H1 (cell line): ENCODE measurements around the gene PLCL1. TPM values are rescaled to one million over a fixed set of nuclear protein-coding genes. Genes with fewer than 3 reads are reported as not detected.

Experiments used
- CTCF ChIA-PET: fragments of 300-600 bp; sonication (Branson Sonifier 250); formaldehyde crosslinking; loops from one replicate; lab custom pipeline; 2021; ENCODE audit not compliant: partially characterized antibody; lab: Charles Lee
- POLR2A ChIA-PET: fragments of 300-600 bp; sonication (Branson Sonifier 250); formaldehyde crosslinking; loops from one replicate; lab custom pipeline; 2021; ENCODE audit warnings: inconsistent platforms; ENCODE audit not compliant: partially characterized antibody; lab: Charles Lee
- DNase-seq, 2 experiments: peaks; one replicate each; pipeline versions ENCODE4 v3.0.0 to v3.0.0-alpha.2; 2010 to 2022; ENCODE audit warnings: low spot score in 2 of 2, low read depth in 1 of 2, mixed read lengths in 1 of 2
- FAIRE-seq: peaks from 2 replicates; lab custom pipeline; 2011; peaks lifted over from hg19 to GRCh38; lab: Jason Lieb, UNC
- H2AFZ ChIP-seq: 2 replicates; pipeline ENCODE4 v1.8.1; 2012; ENCODE audit warnings: low read length, inconsistent platforms
- H2AK5ac ChIP-seq: 2 replicates; pipeline ENCODE4 v1.6.1; 2013; ENCODE audit warnings: low read depth, low read length
- H2BK120ac ChIP-seq: replicated peaks from 2 replicates; pipeline ENCODE3; 2013; ENCODE audit warnings: low read depth, low read length, inconsistent platforms
- H2BK12ac ChIP-seq: 2 replicates; pipeline ENCODE4 v1.6.1; 2013; ENCODE audit warnings: low read depth, low read length
- H2BK15ac ChIP-seq: 2 replicates; pipeline ENCODE4 v1.6.1; 2013; ENCODE audit warnings: low read length
- H2BK20ac ChIP-seq: 2 replicates; pipeline ENCODE4 v1.6.1; 2013; ENCODE audit warnings: low read length
- H2BK5ac ChIP-seq: 2 replicates; pipeline ENCODE4 v1.6.1; 2013; ENCODE audit warnings: low read depth, low read length
- H3K14ac ChIP-seq: 2 replicates; pipeline ENCODE4 v1.6.1; 2013; ENCODE audit warnings: inconsistent platforms; ENCODE audit not compliant: insufficient read length
- H3K18ac ChIP-seq: 2 replicates; pipeline ENCODE4 v1.6.1; 2013; ENCODE audit warnings: low read length; ENCODE audit errors: extremely low read depth
- H3K23ac ChIP-seq: 2 replicates; pipeline ENCODE4 v1.6.1; 2013; ENCODE audit warnings: inconsistent platforms; ENCODE audit not compliant: insufficient read length
- H3K23me2 ChIP-seq: 2 replicates; pipeline ENCODE4 v1.6.1; 2013; ENCODE audit warnings: low read depth, low read length
- H3K27ac ChIP-seq: 2 replicates; pipeline ENCODE4 v1.6.1; 2011; ENCODE audit warnings: low read depth, low read length, inconsistent platforms
- H3K27me3 ChIP-seq, 4 experiments: replicated peaks in 1 of 4; 1 replicate in 1 of 4; 2 replicates in 3 of 4; pipeline versions ENCODE4 v1.6.1 to v1.8.1; 2011 to 2013; ENCODE audit warnings: low read length in 3 of 4, mild to moderate bottlenecking in 3 of 4, inconsistent platforms in 2 of 4, mixed read lengths in 2 of 4, moderate library complexity in 1 of 4; ENCODE audit not compliant: control insufficient read depth in 3 of 4, insufficient read depth in 3 of 4; ENCODE audit errors: extremely low read depth in 1 of 4
- H3K36me3 ChIP-seq, 4 experiments: 2 replicates each; pipeline versions ENCODE4 v1.6.1 to v1.8.1; 2011 to 2013; ENCODE audit warnings: mild to moderate bottlenecking in 4 of 4, low read length in 3 of 4, moderate library complexity in 2 of 4, control low read depth in 1 of 4, inconsistent platforms in 1 of 4; ENCODE audit not compliant: insufficient read depth in 4 of 4, control insufficient read depth in 2 of 4
- H3K4ac ChIP-seq: replicated peaks from 2 replicates; pipeline ENCODE3; 2013; ENCODE audit warnings: low read length, low read depth, mixed read lengths, inconsistent platforms; ENCODE audit not compliant: insufficient read length
- H3K4me1 ChIP-seq, 4 experiments: replicated peaks in 1 of 4; 1 replicate in 1 of 4; 2 replicates in 3 of 4; pipeline versions ENCODE4 v1.6.1 to v1.8.1; 2011 to 2013; ENCODE audit warnings: low read length in 3 of 4, inconsistent platforms in 2 of 4, mixed read lengths in 1 of 4; ENCODE audit not compliant: insufficient read depth in 4 of 4, control insufficient read depth in 3 of 4
- H3K4me2 ChIP-seq, 2 experiments: 2 replicates each; pipeline versions ENCODE4 v1.6.1 to v1.8.1; 2011 to 2013; ENCODE audit warnings: low read depth in 2 of 2, low read length in 2 of 2, control low read depth in 1 of 2, inconsistent platforms in 1 of 2, mild to moderate bottlenecking in 1 of 2; ENCODE audit not compliant: insufficient read depth in 1 of 2
- H3K4me3 ChIP-seq, 4 experiments: fragments of 200-600, 300-600 bp in 1 of 4; sonication (generic), shearing (Covaris generic), sonication (Bioruptor Twin) in 1 of 4; 2 replicates each; pipeline versions ENCODE4 v1.5.1 to v1.8.1; 2011 to 2016; ENCODE audit warnings: low read length in 4 of 4, low read depth in 3 of 4, control low read depth in 2 of 4, inconsistent platforms in 2 of 4, mild to moderate bottlenecking in 2 of 4, mixed read lengths in 1 of 4, moderate library complexity in 1 of 4; ENCODE audit not compliant: insufficient read depth in 2 of 4; ENCODE audit errors: extremely low read depth in 1 of 4
- H3K56ac ChIP-seq: replicated peaks from 2 replicates; pipeline ENCODE3; 2013; ENCODE audit warnings: low read depth, mild to moderate bottlenecking, mixed read lengths, low read length, inconsistent platforms; ENCODE audit not compliant: insufficient read length
- H3K79me1 ChIP-seq: 2 replicates; pipeline ENCODE4 v1.6.1; 2013; ENCODE audit warnings: low read depth, low read length, control low read depth
- H3K79me2 ChIP-seq, 2 experiments: 2 replicates each; pipeline versions ENCODE4 v1.6.1 to v1.8.1; 2012 to 2013; ENCODE audit warnings: low read length in 2 of 2, mild to moderate bottlenecking in 2 of 2, inconsistent platforms in 1 of 2; ENCODE audit not compliant: insufficient read depth in 2 of 2, control insufficient read depth in 1 of 2
- H3K9ac ChIP-seq, 4 experiments: replicated peaks in 1 of 4; 1 replicate in 1 of 4; 2 replicates in 3 of 4; pipeline versions ENCODE4 v1.6.1 to v1.8.1; 2011 to 2013; ENCODE audit warnings: low read depth in 3 of 4, low read length in 3 of 4, control low read depth in 2 of 4, mild to moderate bottlenecking in 2 of 4, moderate library complexity in 2 of 4, inconsistent platforms in 1 of 4; ENCODE audit errors: extremely low read depth in 1 of 4
- H3K9me3 ChIP-seq, 2 experiments: 2 replicates each; pipeline versions ENCODE4 v1.6.1 to v1.8.1; 2012 to 2013; ENCODE audit warnings: mild to moderate bottlenecking in 2 of 2, moderate library complexity in 2 of 2, control low read depth in 1 of 2, inconsistent platforms in 1 of 2, low read depth in 1 of 2, low read length in 1 of 2, mixed read lengths in 1 of 2; ENCODE audit not compliant: insufficient read depth in 2 of 2
- H4K20me1 ChIP-seq, 2 experiments: replicated peaks in 1 of 2; 2 replicates each; pipeline versions ENCODE3 to v1.8.1; 2011 to 2013; ENCODE audit warnings: inconsistent platforms in 2 of 2, low read length in 2 of 2, mild to moderate bottlenecking in 1 of 2; ENCODE audit not compliant: insufficient read depth in 2 of 2, control insufficient read depth in 1 of 2
- H4K5ac ChIP-seq: 2 replicates; pipeline ENCODE4 v1.6.1; 2013; ENCODE audit warnings: low read length, low read depth, mixed read lengths, inconsistent platforms; ENCODE audit not compliant: insufficient read length
- H4K8ac ChIP-seq: 2 replicates; pipeline ENCODE4 v1.8.0; 2013; ENCODE audit warnings: mild to moderate bottlenecking, moderate library complexity, low read length, inconsistent platforms; ENCODE audit not compliant: insufficient read depth; ENCODE audit errors: extremely low read depth
- H4K91ac ChIP-seq: replicated peaks from 2 replicates; pipeline ENCODE3; 2013; ENCODE audit warnings: low read length, mixed read lengths, inconsistent platforms; ENCODE audit not compliant: insufficient read length
- CREB1 ChIP-seq: IDR thresholded peaks from 2 replicates; pipeline ENCODE4 v1.6.1; 2012; ENCODE audit warnings: inconsistent platforms
- FOSL1 ChIP-seq: IDR thresholded peaks from 2 replicates; pipeline ENCODE4 v1.6.1; 2011; ENCODE audit warnings: mild to moderate bottlenecking, low read depth, low read length, moderate library complexity; ENCODE audit not compliant: insufficient read depth
- HDAC2 ChIP-seq, 2 experiments: fragments of 300-600 bp in 1 of 2; sonication (generic) in 1 of 2; IDR thresholded peaks; 2 replicates each; pipeline ENCODE4 v1.6.1; 2011 to 2012; ENCODE audit warnings: low read depth in 2 of 2, low read length in 2 of 2, mild to moderate bottlenecking in 2 of 2, moderate library complexity in 2 of 2, borderline replicate concordance in 1 of 2, inconsistent platforms in 1 of 2
- TAF7 ChIP-seq: optimal IDR thresholded peaks from 2 replicates; pipeline ENCODE3; 2011; ENCODE audit warnings: low read depth, mild to moderate bottlenecking, inconsistent platforms, low read length, moderate library complexity, borderline replicate concordance
- polyA plus RNA-seq, 7 experiments: library from polyadenylated mRNA; depleted of rRNA in 3 of 7; stranded (reverse) in 5 of 7; unstranded in 2 of 7; fragments of >200 nt in 5 of 7; fragments of 200-250 nt in 2 of 7; gene quantifications; 1 replicate in 5 of 7; 2 replicates in 1 of 7; 4 replicates in 1 of 7; pipeline versions ENCODE4 v1.2.1 to v1.2.3, GENCODE V29; 2011 to 2013; ENCODE audit warnings: missing spikeins in 2 of 7, mixed read lengths in 2 of 7
- total RNA-seq: library from RNA; stranded (reverse); fragmentation: NEBNext Ultra II Directional; extraction: Animal tissue kit (Norgen Biotek cat#: 25700); gene quantifications from 2 replicates; pipeline ENCODE4 v1.2.1, GENCODE V29; 2021

Gene PLCL1
- total and polyA plus RNA-seq, 2 of the 8 experiments (the other 6 are each of a cell fraction or from before 2014, with no cell fraction given) = not detected

GRCh38 chr2:198178766-198179165 is 374.4 kb downstream of the PLCL1 start:
- DNase-seq (no peak), FAIRE-seq (no peak)
- H3K79me1 ChIP-seq = no peaks in the 10 kb centered on the region
- no peak overlapping the region for H2AFZ ChIP-seq
- H3K4me2 ChIP-seq = no peak overlapping the region
- no peak overlapping the region for H4K5ac ChIP-seq
- H4K20me1 ChIP-seq = no peaks in the 10 kb centered on the region
- no peak overlapping the region for H3K4me3 ChIP-seq
- ChIA-PET CTCF (interaction anchor here (0.6 kb wide), 1 partner anchor 24 kb away, joined by 3 read pairs; no protein-coding TSS in a partner anchor), POLR2A (no interaction called here)
- H3K56ac ChIP-seq = no peak overlapping the region
- no peak overlapping the region for H3K9ac ChIP-seq
- H3K18ac ChIP-seq = no peak overlapping the region
- H3K9me3 ChIP-seq = no peaks in the 10 kb centered on the region
- no peak overlapping the region for H2BK12ac ChIP-seq
- H4K8ac ChIP-seq = no peak overlapping the region
- no peaks in the 10 kb centered on the region for H3K79me2 ChIP-seq
- H2BK120ac ChIP-seq = no peak overlapping the region
- no peak overlapping the region for H2BK20ac ChIP-seq
- H3K27ac ChIP-seq = no peak overlapping the region
- H3K4me1 ChIP-seq = no peaks in the 10 kb centered on the region
- H3K4ac ChIP-seq = no peak overlapping the region
- no peaks in the 10 kb centered on the region for H3K36me3 ChIP-seq
- no peaks in the 10 kb centered on the region for H3K23me2 ChIP-seq
- no peak overlapping the region for H4K91ac ChIP-seq
- no peak for TF ChIP-seq HDAC2 (IDR thresholded peaks at IDR 0.05; ENCODE audit: borderline replicate concordance in 1 of 2, low read depth in 2 of 2, low read length in 2 of 2)
- no peak for TF ChIP-seq TAF7
- TF ChIP-seq CREB1 = no peak
- no peak for TF ChIP-seq FOSL1
- H2BK5ac ChIP-seq = no peak overlapping the region
- H3K23ac ChIP-seq = no peak overlapping the region
- no peak overlapping the region for H3K14ac ChIP-seq
- H2AK5ac ChIP-seq = no peak overlapping the region
- no peak overlapping the region for H2BK15ac ChIP-seq
- H3K27me3 ChIP-seq = no peaks in the 10 kb centered on the region
